ENCODE measurements around the gene DVL2.

GRCh38 chr17:7261379-7262191, 27.3 kb upstream of the DVL2 start:
- TF ChIP-seq ZFP30 (CRISPR knock-in tag; IDR thresholded peaks at IDR 0.05) (no peak), PATZ1 (CRISPR knock-in tag; IDR thresholded peaks at IDR 0.05; ENCODE audit: borderline replicate concordance) (no peak), TSHZ2 (CRISPR knock-in tag; IDR thresholded peaks at IDR 0.05) (no peak), ZFP3 (CRISPR knock-in tag; IDR thresholded peaks at IDR 0.05) (no peak), ISL1 (CRISPR knock-in tag; IDR thresholded peaks at IDR 0.05) (no peak)
